NB4 (cell line): ENCODE data around the gene CUX1.

Experiments
- CTCF ChIP-seq: IDR thresholded peaks from one replicate; pipeline ENCODE4 v1.5.1; 2012; ENCODE audit warnings: low read depth, low read length
- MYC ChIP-seq: IDR thresholded peaks from 2 replicates; pipeline ENCODE4 v1.6.1; 2011; ENCODE audit warnings: low read depth, low read length
- POLR2A ChIP-seq: IDR thresholded peaks from 2 replicates; pipeline ENCODE4 v1.6.1; 2011; ENCODE audit warnings: mild to moderate bottlenecking; ENCODE audit not compliant: insufficient read length; ENCODE audit errors: extremely low read depth

GRCh38 chr7:101814081-101814990 is 3.1 kb upstream of the CUX1 start:
- peak; percentile 16 for TF ChIP-seq CTCF
- TF ChIP-seq POLR2A: peak; percentile 30
- peak; percentile 96 for TF ChIP-seq MYC
